Lower lobe of right lung (tissue), 2 donors: ENCODE measurements around the gene SCARF2. TPM values are rescaled to one million over a fixed set of nuclear protein-coding genes. Genes with fewer than 3 reads are reported as not detected.

ENCODE experiments used
- ATAC-seq, 2 donors: fragments of 200-7000 bp; cut with Tn5 transposase; one replicate each; pipeline ENCODE4 v1.9.1; 2020 to 2022; ENCODE audit warnings: mild to moderate bottlenecking in 2 of 2, moderate library complexity in 2 of 2
- DNase-seq: peaks from one replicate; pipeline ENCODE4 v3.0.0-alpha.2; 2020
- H3K27ac ChIP-seq: fragments of 200-600 bp; one replicate; pipeline ENCODE4 v1.8.0; 2022
- H3K27me3 ChIP-seq: fragments of 200-600 bp; one replicate; pipeline ENCODE4 v1.8.0; 2022; ENCODE audit warnings: low read depth
- H3K36me3 ChIP-seq: fragments of 200-600 bp; one replicate; pipeline ENCODE4 v1.8.0; 2022; ENCODE audit warnings: mild to moderate bottlenecking
- H3K4me1 ChIP-seq: fragments of 200-600 bp; one replicate; pipeline ENCODE4 v1.8.0; 2022
- H3K4me3 ChIP-seq: fragments of 200-600 bp; one replicate; pipeline ENCODE4 v1.8.0; 2022; ENCODE audit warnings: mild to moderate bottlenecking
- H3K9me3 ChIP-seq: fragments of 200-600 bp; one replicate; pipeline ENCODE4 v1.8.0; 2022
- intact Hi-C: fragments of 100-400 bp; cut with DNase I; formaldehyde crosslinking; loops from one replicate; pipeline ENCODE4 v1.11.0; 2022
- total RNA-seq: library from RNA; stranded (reverse); fragmentation: NEBNext Ultra II Directional; extraction: Animal tissue kit (Norgen Biotek cat#: 25700); gene quantifications from one replicate; pipeline ENCODE4 v1.2.1, GENCODE V29; 2021
- TF ChIP-seq, protein P1 (sequence below): fragments of 200-600 bp; IDR thresholded peaks from one replicate; pipeline ENCODE4 v1.8.0; 2022; ENCODE audit warnings: antibody characterized with exemption, mild to moderate bottlenecking
- donor health status: DM: no; HTN: yes; CAD: no; lungs with severe emphysema.

The SCARF2 gene
- total RNA-seq, 1 donor from 2014 or later = 12.6 TPM

- Histone ChIP-seq H3K9me3 (no peaks in the 10 kb centered on the region), H3K4me3 (peak overlapping the region; percentile 54), H3K36me3 (peaks cover 22% of the 10 kb centered on the region), H3K27me3 (peaks cover 52% of the 10 kb centered on the region), H3K27ac (no peak overlapping the region), H3K4me1 (peaks cover 35% of the 10 kb centered on the region)
- intact Hi-C loops = no loop called here
- ATAC-seq = no peak
- DNase-seq = peak; percentile 44
- TF ChIP-seq, protein P1, sequence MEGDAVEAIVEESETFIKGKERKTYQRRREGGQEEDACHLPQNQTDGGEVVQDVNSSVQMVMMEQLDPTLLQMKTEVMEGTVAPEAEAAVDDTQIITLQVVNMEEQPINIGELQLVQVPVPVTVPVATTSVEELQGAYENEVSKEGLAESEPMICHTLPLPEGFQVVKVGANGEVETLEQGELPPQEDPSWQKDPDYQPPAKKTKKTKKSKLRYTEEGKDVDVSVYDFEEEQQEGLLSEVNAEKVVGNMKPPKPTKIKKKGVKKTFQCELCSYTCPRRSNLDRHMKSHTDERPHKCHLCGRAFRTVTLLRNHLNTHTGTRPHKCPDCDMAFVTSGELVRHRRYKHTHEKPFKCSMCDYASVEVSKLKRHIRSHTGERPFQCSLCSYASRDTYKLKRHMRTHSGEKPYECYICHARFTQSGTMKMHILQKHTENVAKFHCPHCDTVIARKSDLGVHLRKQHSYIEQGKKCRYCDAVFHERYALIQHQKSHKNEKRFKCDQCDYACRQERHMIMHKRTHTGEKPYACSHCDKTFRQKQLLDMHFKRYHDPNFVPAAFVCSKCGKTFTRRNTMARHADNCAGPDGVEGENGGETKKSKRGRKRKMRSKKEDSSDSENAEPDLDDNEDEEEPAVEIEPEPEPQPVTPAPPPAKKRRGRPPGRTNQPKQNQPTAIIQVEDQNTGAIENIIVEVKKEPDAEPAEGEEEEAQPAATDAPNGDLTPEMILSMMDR = no peak
These were observed 8.9 kb downstream of the SCARF2 start for GRCh38 chr22:20428496-20429253.

- Histone ChIP-seq H3K4me1 (peaks cover 42% of the 10 kb centered on the region), H3K9me3 (no peaks in the 10 kb centered on the region), H3K27me3 (peaks cover 52% of the 10 kb centered on the region), H3K4me3 (no peak overlapping the region), H3K27ac (no peak overlapping the region), H3K36me3 (peaks cover 22% of the 10 kb centered on the region)
- ATAC-seq (no peak), DNase-seq (peak; percentile 20)
- intact Hi-C loops = no loop called here
- TF ChIP-seq, protein P1 = no peak
These were observed 9.6 kb downstream of the SCARF2 start for GRCh38 chr22:20427945-20428417.

DNA sequence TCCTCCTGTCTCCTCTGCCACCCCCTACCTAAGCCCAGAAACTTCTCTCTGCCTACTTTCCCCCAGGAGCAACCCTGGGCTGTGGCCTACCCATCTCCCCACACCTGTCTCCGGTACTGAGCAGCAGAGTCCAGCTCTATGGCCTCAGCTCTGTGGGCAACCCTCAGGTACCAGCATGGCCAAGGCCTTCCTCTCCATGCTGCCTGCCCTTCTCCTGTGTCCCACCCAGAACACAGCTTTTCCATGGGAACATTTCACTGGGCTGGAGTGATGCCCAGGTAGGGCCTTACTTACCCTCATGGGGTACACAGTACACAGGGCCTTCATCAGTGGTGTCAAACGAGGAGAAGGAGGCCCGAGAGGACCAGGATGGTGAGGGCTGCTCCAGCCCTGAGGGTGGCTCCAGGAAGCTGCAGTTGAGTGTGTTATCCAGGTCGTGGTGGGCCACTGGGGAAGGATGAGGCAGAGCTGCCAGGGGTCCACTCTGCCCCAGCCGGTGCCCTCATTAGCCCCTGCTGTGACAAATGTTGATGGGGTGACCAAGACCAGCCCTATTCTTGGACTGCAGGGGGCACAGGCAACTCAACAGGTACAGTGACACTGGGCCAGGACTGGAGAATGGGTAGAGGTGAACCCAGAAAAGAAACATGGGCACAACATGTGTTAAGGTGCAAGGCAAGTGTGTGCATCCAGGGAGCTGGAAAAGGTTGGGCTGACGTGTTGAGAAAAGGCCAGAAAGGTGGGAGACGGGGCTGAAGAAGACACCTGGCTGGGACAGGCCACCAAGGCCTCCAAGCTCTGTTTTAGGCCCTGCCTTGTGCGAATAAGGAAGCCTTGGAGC lies 10.3 kb downstream of the SCARF2 start:
- Histone ChIP-seq H3K4me3 (no peak overlapping the region), H3K27me3 (peaks cover 50% of the 10 kb centered on the region), H3K4me1 (peaks cover 43% of the 10 kb centered on the region), H3K36me3 (peaks cover 22% of the 10 kb centered on the region), H3K27ac (no peak overlapping the region), H3K9me3 (no peaks in the 10 kb centered on the region)
- DNase-seq = peak; percentile 15
- TF ChIP-seq, protein P1 = no peak
- intact Hi-C loops = no loop called here
- ATAC-seq = no peak

- ATAC-seq = no peak
- Histone ChIP-seq H3K4me1 (peaks cover 40% of the 10 kb centered on the region), H3K36me3 (peaks cover 22% of the 10 kb centered on the region), H3K27ac (no peak overlapping the region), H3K9me3 (no peaks in the 10 kb centered on the region), H3K27me3 (peaks cover 40% of the 10 kb centered on the region), H3K4me3 (no peak overlapping the region)
- DNase-seq = no peak
- TF ChIP-seq, protein P1 = no peak
- intact Hi-C loops = no loop called here
These were observed 11.4 kb downstream of the SCARF2 start for GRCh38 chr22:20426259-20426615.

DNA sequence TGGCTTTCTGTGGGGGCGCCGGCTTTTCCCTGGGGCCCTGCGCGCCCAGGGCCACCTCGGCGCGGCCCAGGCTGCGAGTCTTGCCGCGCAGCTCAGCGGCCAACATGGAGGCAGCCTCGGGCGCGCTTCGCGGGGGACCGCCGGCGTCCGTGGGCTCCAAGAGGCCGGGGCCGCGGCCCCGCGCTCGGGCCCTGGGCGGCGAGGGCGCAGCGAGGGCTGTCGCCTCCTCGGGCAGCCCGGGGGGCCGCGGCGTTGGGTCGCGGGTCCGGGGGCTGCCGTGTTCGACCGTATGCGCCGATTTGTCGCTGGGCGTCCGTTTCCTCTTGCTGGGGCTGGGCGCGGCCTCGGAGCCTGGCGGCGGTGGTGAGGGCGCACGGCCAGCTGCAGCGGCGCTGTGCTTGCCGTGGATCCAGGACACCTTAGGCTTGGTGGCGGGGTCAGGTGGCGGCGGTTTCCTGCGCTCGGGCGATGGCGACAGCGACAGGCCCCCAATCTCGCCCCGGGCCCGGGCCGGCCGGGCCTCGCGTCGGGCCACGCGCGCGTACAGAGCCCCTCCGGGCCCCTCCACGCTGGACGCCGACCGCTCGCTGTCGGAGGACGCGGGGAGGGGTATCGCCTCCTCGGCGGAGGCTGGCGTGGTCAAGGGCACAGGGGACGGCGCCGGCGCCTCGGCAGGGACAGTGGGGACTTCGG lies 11.9 kb downstream of the SCARF2 start:
- no peak for DNase-seq
- peak overlapping the region; percentile 8 for H3K4me3 ChIP-seq

More for the DNA sequence above, 11.9 kb downstream of the SCARF2 start:
- TF ChIP-seq, protein P1 = no peak
- Histone ChIP-seq H3K36me3 (peaks cover 22% of the 10 kb centered on the region), H3K27me3 (peaks cover 34% of the 10 kb centered on the region), H3K27ac (no peak overlapping the region), H3K4me1 (peaks cover 35% of the 10 kb centered on the region), H3K9me3 (no peaks in the 10 kb centered on the region)
- ATAC-seq = no peak
- intact Hi-C loops = no loop called here
